Liver (tissue), 10 donors: ENCODE measurements around the gene SNAI1. TPM values are rescaled to one million over a fixed set of nuclear protein-coding genes. Genes with fewer than 3 reads are reported as not detected.

Experiments
- DNase-seq: peaks from one replicate; pipeline ENCODE4 v3.0.0-alpha.2; 2017; ENCODE audit warnings: low spot score
- H3K27ac ChIP-seq, 2 donors: one replicate each; pipeline ENCODE4 v1.7.0; 2013; ENCODE audit warnings: inconsistent platforms in 2 of 2, low read length in 2 of 2, control low read depth in 1 of 2, low read depth in 1 of 2, mild to moderate bottlenecking in 1 of 2
- H3K27me3 ChIP-seq, 4 donors: one replicate each; pipeline versions ENCODE4 v1.6.1 to v1.7.0; 2013; ENCODE audit warnings: low read length in 3 of 4, inconsistent platforms in 1 of 4, mild to moderate bottlenecking in 1 of 4, moderate library complexity in 1 of 4; ENCODE audit not compliant: control insufficient read depth in 4 of 4, insufficient read depth in 4 of 4
- H3K36me3 ChIP-seq, 4 donors: one replicate each; pipeline versions ENCODE4 v1.6.1 to v1.7.0; 2013; ENCODE audit warnings: low read length in 3 of 4, mild to moderate bottlenecking in 3 of 4, low read depth in 1 of 4, moderate library complexity in 1 of 4; ENCODE audit not compliant: control insufficient read depth in 4 of 4, insufficient read depth in 3 of 4
- H3K4me1 ChIP-seq, 4 donors: one replicate each; pipeline versions ENCODE4 v1.6.1 to v1.7.0; 2013; ENCODE audit warnings: low read length in 3 of 4, mild to moderate bottlenecking in 3 of 4, moderate library complexity in 1 of 4; ENCODE audit not compliant: control insufficient read depth in 4 of 4, insufficient read depth in 4 of 4
- H3K4me3 ChIP-seq, 3 donors: one replicate each; pipeline versions ENCODE4 v1.6.1 to v1.7.0; 2013; ENCODE audit warnings: low read length in 3 of 3, control low read depth in 1 of 3, low read depth in 1 of 3, mild to moderate bottlenecking in 1 of 3
- H3K9ac ChIP-seq, 2 donors: one replicate each; pipeline ENCODE4 v1.7.0; 2013; ENCODE audit warnings: low read length in 2 of 2, mild to moderate bottlenecking in 2 of 2, moderate library complexity in 2 of 2, control low read depth in 1 of 2, low read depth in 1 of 2
- H3K9me3 ChIP-seq, 4 donors: one replicate each; pipeline versions ENCODE4 v1.6.1 to v1.7.0; 2013; ENCODE audit warnings: low read length in 3 of 4; ENCODE audit not compliant: control insufficient read depth in 4 of 4
- EGR1 ChIP-seq, 2 donors: IDR thresholded peaks; 2 replicates each; pipeline ENCODE4 v1.6.1; 2016 to 2018; ENCODE audit warnings: antibody characterized with exemption in 2 of 2, low read depth in 2 of 2
- FOXA1 ChIP-seq: IDR thresholded peaks from 2 replicates; pipeline ENCODE4 v1.6.1; 2016; ENCODE audit warnings: antibody characterized with exemption
- FOXA2 ChIP-seq: IDR thresholded peaks from 2 replicates; pipeline ENCODE4 v1.6.1; 2016; ENCODE audit warnings: antibody characterized with exemption
- GABPA ChIP-seq, 2 donors: IDR thresholded peaks in 1 of 2; conservative IDR thresholded peaks in 1 of 2; 2 replicates each; pipeline ENCODE4 v1.6.1; 2016; ENCODE audit warnings: antibody characterized with exemption in 2 of 2, mild to moderate bottlenecking in 1 of 2, moderate library complexity in 1 of 2
- HNF4A ChIP-seq, 2 donors: conservative IDR thresholded peaks; 2 replicates each; pipeline ENCODE4 v1.6.1; 2016; ENCODE audit warnings: antibody characterized with exemption in 2 of 2, mild to moderate bottlenecking in 2 of 2
- JUND ChIP-seq, 2 donors: IDR thresholded peaks; 2 replicates each; pipeline ENCODE4 v1.6.1; 2016; ENCODE audit warnings: antibody characterized with exemption in 2 of 2
- RAD21 ChIP-seq, 2 donors: IDR thresholded peaks; 2 replicates each; pipeline ENCODE4 v1.6.1; 2016; ENCODE audit warnings: antibody characterized with exemption in 2 of 2, mild to moderate bottlenecking in 2 of 2
- REST ChIP-seq: IDR thresholded peaks from 2 replicates; pipeline ENCODE4 v1.6.1; 2016; ENCODE audit warnings: antibody characterized with exemption, mild to moderate bottlenecking
- RXRA ChIP-seq, 2 donors: IDR thresholded peaks; 2 replicates each; pipeline ENCODE4 v1.6.1; 2017 to 2018; ENCODE audit warnings: antibody characterized with exemption in 2 of 2, mild to moderate bottlenecking in 1 of 2
- SP1 ChIP-seq: IDR thresholded peaks from 2 replicates; pipeline ENCODE4 v1.6.1; 2018; ENCODE audit warnings: antibody characterized with exemption, mild to moderate bottlenecking
- TAF1 ChIP-seq: conservative IDR thresholded peaks from 2 replicates; pipeline ENCODE4 v1.6.1; 2016; ENCODE audit warnings: antibody characterized with exemption, mild to moderate bottlenecking
- YY1 ChIP-seq: IDR thresholded peaks from 2 replicates; pipeline ENCODE4 v1.6.1; 2016; ENCODE audit warnings: antibody characterized with exemption, mild to moderate bottlenecking
- WGBS: extraction: QIAGEN DNeasy Blood & Tissue Kit; methylation state at CpG from one replicate; pipeline ENCODE4 v1.1.7; 2013; 5-methylcytosine and 5-hydroxymethylcytosine counted together
- polyA plus RNA-seq, 2 donors: library from polyadenylated mRNA; stranded (reverse) in 1 of 2; unstranded in 1 of 2; fragments of 200-250 nt in 1 of 2; fragments of >200 nt in 1 of 2; fragmentation: Nextera tagmentation in 1 of 2; extraction: Ambion mirVana in 1 of 2; gene quantifications; one replicate each; pipeline versions ENCODE4 v1.2.1 to v1.2.3, GENCODE V29; 2013 to 2015
- small RNA-seq: library from RNA; depleted of rRNA; stranded (forward); fragments of <200 nt; gene quantifications from one replicate; pipeline ENCODE3, GENCODE V24; 2014
- total RNA-seq, 2 donors: library from RNA; depleted of rRNA; stranded (reverse); fragments of >200 nt; gene quantifications; one replicate each; pipeline ENCODE4 v1.2.3, GENCODE V29; 2014
- TF ChIP-seq, protein P1 (sequence below): fragments of 150-350 bp; IDR thresholded peaks from 2 replicates; pipeline ENCODE4 v1.5.1; 2017; ENCODE audit warnings: improper control_type of control experiment, low read depth, low read length; ENCODE audit not compliant: missing input control
- TF ChIP-seq, protein P2 (sequence below): IDR thresholded peaks from 2 replicates; pipeline ENCODE4 v1.6.1; 2016; ENCODE audit warnings: antibody characterized with exemption
- donor health status: healthy.
- donor health status: healthy.
- donor health status: healthy.
- donor health status: healthy.
- donor health status: healthy.

Gene SNAI1
- total and polyA plus RNA-seq, 4 donors, result 0.28 to 3.4 (median 0.60) TPM

- H3K4me3 ChIP-seq, result no peak overlapping the region
- 75% methylated on average over 6 of the region's 6 CpGs for WGBS
- TF ChIP-seq YY1 (no peak), EGR1 (IDR thresholded peaks at IDR 0.05; ENCODE audit: low read depth in 2 of 2) (no peak), RAD21 (IDR thresholded peaks at IDR 0.05) (no peak), GABPA (IDR thresholded peaks at IDR 0.05 in 1 of 2, conservative IDR thresholded peaks at IDR 0.05 in 1 of 2) (no peak), HNF4A (conservative IDR thresholded peaks at IDR 0.05) (no peak), SP1 (no peak), RXRA (IDR thresholded peaks at IDR 0.05) (no peak), REST (no peak), FOXA2 (no peak), TAF1 (no peak), FOXA1 (no peak), JUND (IDR thresholded peaks at IDR 0.05) (no peak)
- TF ChIP-seq, protein P1, sequence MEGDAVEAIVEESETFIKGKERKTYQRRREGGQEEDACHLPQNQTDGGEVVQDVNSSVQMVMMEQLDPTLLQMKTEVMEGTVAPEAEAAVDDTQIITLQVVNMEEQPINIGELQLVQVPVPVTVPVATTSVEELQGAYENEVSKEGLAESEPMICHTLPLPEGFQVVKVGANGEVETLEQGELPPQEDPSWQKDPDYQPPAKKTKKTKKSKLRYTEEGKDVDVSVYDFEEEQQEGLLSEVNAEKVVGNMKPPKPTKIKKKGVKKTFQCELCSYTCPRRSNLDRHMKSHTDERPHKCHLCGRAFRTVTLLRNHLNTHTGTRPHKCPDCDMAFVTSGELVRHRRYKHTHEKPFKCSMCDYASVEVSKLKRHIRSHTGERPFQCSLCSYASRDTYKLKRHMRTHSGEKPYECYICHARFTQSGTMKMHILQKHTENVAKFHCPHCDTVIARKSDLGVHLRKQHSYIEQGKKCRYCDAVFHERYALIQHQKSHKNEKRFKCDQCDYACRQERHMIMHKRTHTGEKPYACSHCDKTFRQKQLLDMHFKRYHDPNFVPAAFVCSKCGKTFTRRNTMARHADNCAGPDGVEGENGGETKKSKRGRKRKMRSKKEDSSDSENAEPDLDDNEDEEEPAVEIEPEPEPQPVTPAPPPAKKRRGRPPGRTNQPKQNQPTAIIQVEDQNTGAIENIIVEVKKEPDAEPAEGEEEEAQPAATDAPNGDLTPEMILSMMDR, result no peak
- TF ChIP-seq, protein P2, sequence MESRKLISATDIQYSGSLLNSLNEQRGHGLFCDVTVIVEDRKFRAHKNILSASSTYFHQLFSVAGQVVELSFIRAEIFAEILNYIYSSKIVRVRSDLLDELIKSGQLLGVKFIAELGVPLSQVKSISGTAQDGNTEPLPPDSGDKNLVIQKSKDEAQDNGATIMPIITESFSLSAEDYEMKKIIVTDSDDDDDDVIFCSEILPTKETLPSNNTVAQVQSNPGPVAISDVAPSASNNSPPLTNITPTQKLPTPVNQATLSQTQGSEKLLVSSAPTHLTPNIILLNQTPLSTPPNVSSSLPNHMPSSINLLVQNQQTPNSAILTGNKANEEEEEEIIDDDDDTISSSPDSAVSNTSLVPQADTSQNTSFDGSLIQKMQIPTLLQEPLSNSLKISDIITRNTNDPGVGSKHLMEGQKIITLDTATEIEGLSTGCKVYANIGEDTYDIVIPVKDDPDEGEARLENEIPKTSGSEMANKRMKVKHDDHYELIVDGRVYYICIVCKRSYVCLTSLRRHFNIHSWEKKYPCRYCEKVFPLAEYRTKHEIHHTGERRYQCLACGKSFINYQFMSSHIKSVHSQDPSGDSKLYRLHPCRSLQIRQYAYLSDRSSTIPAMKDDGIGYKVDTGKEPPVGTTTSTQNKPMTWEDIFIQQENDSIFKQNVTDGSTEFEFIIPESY, result no peak
- no peaks in the 10 kb centered on the region for H3K4me1 ChIP-seq
- H3K36me3 ChIP-seq, result no peaks in the 10 kb centered on the region
- no peak overlapping the region for H3K27ac ChIP-seq
- no peak for DNase-seq
- no peaks in the 10 kb centered on the region for H3K27me3 ChIP-seq
- H3K9me3 ChIP-seq, result no peaks in the 10 kb centered on the region
- no peak overlapping the region for H3K9ac ChIP-seq
Measured at GRCh38 chr20:50038169-50038568, 55.4 kb downstream of the SNAI1 start.

Small RNA genes within 50 kb of the gene (small RNA-seq; reads per million reads assigned to genes)
- gene RF00017, result not detected
- not detected for gene RNU6-147P

Other genes with a start within 250 kb of the SNAI1 start
- 1 to 10 TPM; 9.2 to 9.5 TPM for gene SLC9A8, start 170.2 kb upstream of the SNAI1 start, total RNA-seq
- 1 to 10 TPM; 4.0 to 8.0 TPM for gene SLC9A8, start 170.2 kb upstream of the SNAI1 start, polyA plus RNA-seq
- gene SPATA2, start 67.5 kb upstream of the SNAI1 start, total RNA-seq, result 1 to 10 TPM; 1.3 to 1.5 TPM
- gene SPATA2, start 67.5 kb upstream of the SNAI1 start, polyA plus RNA-seq, result 1 to 10 TPM; 1.2 to 3.4 TPM
- gene RNF114, start 46.6 kb upstream of the SNAI1 start, total RNA-seq, result 10 to 100 TPM; 30.9 to 87.9 TPM
- 10 to 100 TPM; 33.8 to 48.0 TPM for gene RNF114, start 46.6 kb upstream of the SNAI1 start, polyA plus RNA-seq
- 10 to 100 TPM; 27.9 to 29.7 TPM for gene UBE2V1, start 130.2 kb downstream of the SNAI1 start, total RNA-seq
- 10 to 100 TPM; 38.8 to 53.0 TPM for gene UBE2V1, start 130.2 kb downstream of the SNAI1 start, polyA plus RNA-seq
- 1 to 10 TPM; 4.8 to 6.5 TPM for gene PEDS1, start 170.7 kb downstream of the SNAI1 start, total RNA-seq
- gene PEDS1, start 170.7 kb downstream of the SNAI1 start, polyA plus RNA-seq, result 10 to 100 TPM; 10.7 to 19.3 TPM
- gene CEBPB, start 207.8 kb downstream of the SNAI1 start, total RNA-seq, result 10 to 100 TPM; 21.3 to 61.8 TPM
- gene CEBPB, start 207.8 kb downstream of the SNAI1 start, polyA plus RNA-seq, result 10 to 100 TPM; 19.7 to 37.0 TPM